ENCODE data around the gene UQCR11. TPM values are rescaled to one million over a fixed set of nuclear protein-coding genes. Genes with fewer than 3 reads are reported as not detected.

The UQCR11 gene
- total RNA-seq, 1 donor from 2014 or later = 84.6 TPM

DNA sequence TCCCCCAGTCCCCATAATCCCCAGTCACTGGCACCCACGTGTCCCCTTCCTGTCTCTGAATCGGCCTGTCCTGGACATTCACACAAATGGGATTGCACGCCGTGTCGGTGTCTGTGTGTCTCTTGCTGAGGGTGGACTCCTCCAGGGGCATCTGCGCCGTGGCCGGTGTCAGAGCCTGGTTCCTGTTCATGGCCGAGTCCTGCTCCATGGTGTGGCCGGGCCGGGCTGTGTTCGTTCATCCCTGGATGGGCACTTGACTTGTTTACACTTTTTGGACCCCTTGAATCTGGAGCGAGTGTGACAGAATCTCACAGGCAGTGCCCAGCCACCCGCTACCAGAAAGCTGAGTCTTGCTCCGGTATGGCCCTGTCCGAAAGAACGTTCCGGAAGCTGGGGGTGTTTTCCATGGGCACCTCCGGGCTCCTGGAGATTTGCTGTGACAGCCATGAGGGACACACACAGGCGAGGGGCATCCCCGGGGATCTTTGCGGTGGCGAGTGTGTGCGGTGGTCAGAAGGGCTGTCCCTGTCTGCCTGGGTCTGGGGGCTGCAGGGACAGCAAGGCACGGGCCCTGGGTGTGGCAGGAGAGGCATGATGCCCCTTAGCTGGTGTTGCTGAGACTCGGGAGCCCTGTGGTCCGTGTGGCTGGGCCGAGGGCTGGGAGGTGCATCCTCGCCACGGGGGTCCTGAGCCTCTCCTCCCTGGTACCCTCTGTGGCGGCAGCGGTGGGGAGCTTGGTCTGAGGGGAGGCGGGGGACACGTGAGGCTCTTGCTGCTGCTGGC lies 30.7 kb downstream of the UQCR11 start:
- TF ChIP-seq, protein P1, sequence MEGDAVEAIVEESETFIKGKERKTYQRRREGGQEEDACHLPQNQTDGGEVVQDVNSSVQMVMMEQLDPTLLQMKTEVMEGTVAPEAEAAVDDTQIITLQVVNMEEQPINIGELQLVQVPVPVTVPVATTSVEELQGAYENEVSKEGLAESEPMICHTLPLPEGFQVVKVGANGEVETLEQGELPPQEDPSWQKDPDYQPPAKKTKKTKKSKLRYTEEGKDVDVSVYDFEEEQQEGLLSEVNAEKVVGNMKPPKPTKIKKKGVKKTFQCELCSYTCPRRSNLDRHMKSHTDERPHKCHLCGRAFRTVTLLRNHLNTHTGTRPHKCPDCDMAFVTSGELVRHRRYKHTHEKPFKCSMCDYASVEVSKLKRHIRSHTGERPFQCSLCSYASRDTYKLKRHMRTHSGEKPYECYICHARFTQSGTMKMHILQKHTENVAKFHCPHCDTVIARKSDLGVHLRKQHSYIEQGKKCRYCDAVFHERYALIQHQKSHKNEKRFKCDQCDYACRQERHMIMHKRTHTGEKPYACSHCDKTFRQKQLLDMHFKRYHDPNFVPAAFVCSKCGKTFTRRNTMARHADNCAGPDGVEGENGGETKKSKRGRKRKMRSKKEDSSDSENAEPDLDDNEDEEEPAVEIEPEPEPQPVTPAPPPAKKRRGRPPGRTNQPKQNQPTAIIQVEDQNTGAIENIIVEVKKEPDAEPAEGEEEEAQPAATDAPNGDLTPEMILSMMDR (IDR thresholded peaks at IDR 0.05; ENCODE audit: insufficient read depth, low read length, poor library complexity, severe bottlenecking) = no peak
- no peak for DNase-seq (ENCODE audit: low read depth)
- no peak overlapping the region for H3K4me3 ChIP-seq (ENCODE audit: low read depth, low read length)
- H3K27me3 ChIP-seq (ENCODE audit: control insufficient read depth, insufficient read depth, low read length) = no peaks in the 10 kb centered on the region
- H3K36me3 ChIP-seq (ENCODE audit: control insufficient read depth, insufficient read depth, low read length) = no peaks in the 10 kb centered on the region

DNA sequence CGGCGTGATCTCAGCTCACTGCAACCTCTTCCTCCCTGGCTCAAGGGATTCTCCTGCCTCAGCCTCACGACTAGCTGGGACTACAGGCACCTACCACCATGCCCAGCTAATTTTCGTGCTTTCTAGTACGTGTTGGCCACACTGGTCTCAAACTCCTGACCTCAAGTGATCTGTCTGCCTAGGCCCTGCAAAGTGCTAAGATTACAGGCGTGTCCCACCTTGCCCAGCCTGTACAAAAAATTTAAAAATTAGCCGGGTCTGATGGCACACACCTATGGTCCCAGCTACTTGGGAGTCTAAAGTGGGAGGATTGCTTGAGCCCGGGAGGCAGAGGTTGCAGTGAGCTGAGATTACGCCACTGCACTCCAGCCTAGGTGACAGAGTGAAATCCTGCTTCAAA lies 32.5 kb downstream of the UQCR11 start:
- TF ChIP-seq, protein P1 (IDR thresholded peaks at IDR 0.05; ENCODE audit: insufficient read depth, low read length, poor library complexity, severe bottlenecking) = no peak
- Histone ChIP-seq H3K4me3 (ENCODE audit: low read depth, low read length) (no peak overlapping the region), H3K36me3 (ENCODE audit: control insufficient read depth, insufficient read depth, low read length) (no peaks in the 10 kb centered on the region), H3K27me3 (ENCODE audit: control insufficient read depth, insufficient read depth, low read length) (peaks cover 3% of the 10 kb centered on the region)
- DNase-seq (ENCODE audit: low read depth) = no peak

DNA sequence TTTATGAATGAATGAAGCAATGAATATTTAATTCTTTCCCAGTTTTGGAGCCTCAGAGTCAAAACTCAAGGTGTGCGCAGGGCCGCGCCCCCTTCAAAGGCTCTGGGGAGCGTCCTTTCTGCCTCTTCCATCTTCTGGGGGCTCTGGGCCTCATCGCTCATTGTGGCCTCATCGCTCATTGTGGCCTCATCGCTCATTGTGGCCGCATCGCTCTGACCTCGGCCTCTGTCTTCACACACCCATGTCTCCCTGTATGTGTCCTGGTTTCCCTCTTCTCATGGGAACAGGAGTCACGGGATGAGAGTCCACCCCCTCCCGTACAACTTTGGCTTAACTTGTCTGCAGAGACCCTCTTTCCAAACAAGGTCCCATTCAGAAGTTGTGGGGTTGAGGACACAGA lies 33.9 kb downstream of the UQCR11 start:
- no peak overlapping the region for H3K4me3 ChIP-seq (ENCODE audit: low read depth, low read length)
- TF ChIP-seq, protein P1 (IDR thresholded peaks at IDR 0.05; ENCODE audit: insufficient read depth, low read length, poor library complexity, severe bottlenecking) = no peak
- DNase-seq (ENCODE audit: low read depth) = no peak
- H3K36me3 ChIP-seq (ENCODE audit: control insufficient read depth, insufficient read depth, low read length) = no peaks in the 10 kb centered on the region
- peaks cover 3% of the 10 kb centered on the region for H3K27me3 ChIP-seq (ENCODE audit: control insufficient read depth, insufficient read depth, low read length)

DNA sequence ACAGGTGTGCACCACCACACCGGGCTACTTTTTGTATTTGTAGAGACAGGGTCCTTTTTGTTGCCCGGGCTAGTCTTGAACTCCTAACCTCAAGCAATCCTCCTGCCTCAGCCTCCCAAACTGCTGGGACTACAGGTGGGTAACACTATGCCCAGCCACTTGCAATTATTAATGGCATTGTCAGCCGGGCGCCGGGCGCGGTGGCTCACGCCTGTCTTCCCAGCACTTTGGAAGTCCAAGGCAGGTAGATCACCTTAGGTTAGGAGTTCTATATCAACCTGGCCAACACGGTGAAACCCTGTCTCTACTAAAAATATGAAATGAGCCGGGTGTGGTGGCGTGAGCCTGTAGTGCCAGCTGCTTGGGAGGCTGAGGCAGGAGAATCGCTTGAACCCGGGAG lies 34.4 kb downstream of the UQCR11 start:
- DNase-seq (ENCODE audit: low read depth) = no peak
- TF ChIP-seq, protein P1 (IDR thresholded peaks at IDR 0.05; ENCODE audit: insufficient read depth, low read length, poor library complexity, severe bottlenecking) = no peak
- no peak overlapping the region for H3K4me3 ChIP-seq (ENCODE audit: low read depth, low read length)
- peaks cover 3% of the 10 kb centered on the region for H3K27me3 ChIP-seq (ENCODE audit: control insufficient read depth, insufficient read depth, low read length)
- no peaks in the 10 kb centered on the region for H3K36me3 ChIP-seq (ENCODE audit: control insufficient read depth, insufficient read depth, low read length)

DNA sequence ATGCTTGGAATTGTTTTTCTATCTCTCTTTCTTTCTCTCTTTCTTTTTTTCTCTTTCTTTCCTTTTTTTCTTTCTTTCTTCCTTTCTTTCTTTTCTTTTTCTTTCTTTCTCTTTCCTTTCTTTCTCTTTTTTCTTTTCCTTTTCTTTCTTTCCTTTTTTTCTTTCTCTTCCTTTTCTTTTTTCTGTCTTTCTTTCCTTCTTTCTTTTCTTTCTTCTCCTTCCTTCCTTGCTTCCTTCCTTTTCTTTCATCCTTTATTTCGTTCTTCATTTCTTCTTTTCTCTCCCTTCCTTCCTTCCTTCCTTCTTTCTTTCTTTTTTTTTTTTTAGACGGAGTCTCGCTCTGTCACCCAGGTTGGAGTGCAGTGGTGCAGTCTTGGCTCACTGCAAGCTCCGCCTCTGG lies 35.3 kb downstream of the UQCR11 start:
- Histone ChIP-seq H3K27me3 (ENCODE audit: control insufficient read depth, insufficient read depth, low read length) (peaks cover 3% of the 10 kb centered on the region), H3K36me3 (ENCODE audit: control insufficient read depth, insufficient read depth, low read length) (no peaks in the 10 kb centered on the region), H3K4me3 (ENCODE audit: low read depth, low read length) (no peak overlapping the region)
- DNase-seq (ENCODE audit: low read depth) = no peak
- TF ChIP-seq, protein P1 (IDR thresholded peaks at IDR 0.05; ENCODE audit: insufficient read depth, low read length, poor library complexity, severe bottlenecking) = no peak

All from kidney epithelial cell (primary cell).